GM12873 (cell line): ENCODE results near the gene IQGAP1.

Source experiments
- TF ChIP-seq, protein P1 (sequence below): IDR thresholded peaks from 2 replicates; pipeline ENCODE4 v1.5.1; 2012; ENCODE audit warnings: low read depth, mild to moderate bottlenecking, moderate library complexity, low read length, control low read depth; ENCODE audit not compliant: insufficient read depth; ENCODE audit errors: missing control alignments

IQGAP1 gene

DNA sequence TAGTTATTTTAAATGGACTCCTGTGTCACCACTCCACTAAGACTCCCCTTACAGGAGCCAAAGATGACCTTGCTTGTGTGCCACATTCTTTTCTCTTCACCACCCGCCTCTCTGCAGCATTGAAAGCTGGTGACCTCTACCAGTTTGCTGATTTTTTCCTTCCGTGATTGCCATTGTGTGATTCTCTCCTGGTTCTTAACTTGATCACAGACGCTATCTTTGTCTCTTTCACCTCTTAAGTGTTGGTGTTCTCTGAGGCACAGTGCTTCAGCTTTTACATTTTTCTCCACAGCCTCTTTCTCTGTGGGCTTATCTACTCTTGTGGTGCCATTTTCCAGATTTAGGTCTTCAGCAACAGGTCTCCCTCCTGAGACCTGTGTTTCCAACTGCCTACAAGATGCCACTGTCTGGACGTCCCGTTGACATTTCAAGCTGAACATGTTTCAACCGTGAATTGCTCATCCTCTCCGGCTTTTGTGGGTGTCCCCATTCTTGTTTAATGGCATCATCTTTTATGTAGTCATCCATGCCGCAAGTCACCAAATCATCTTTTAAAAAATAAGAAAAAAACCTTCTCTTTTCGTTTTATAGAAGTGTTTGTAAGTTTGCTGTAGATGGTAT, 26.5 kb downstream of the IQGAP1 start:
- TF ChIP-seq, protein P1, sequence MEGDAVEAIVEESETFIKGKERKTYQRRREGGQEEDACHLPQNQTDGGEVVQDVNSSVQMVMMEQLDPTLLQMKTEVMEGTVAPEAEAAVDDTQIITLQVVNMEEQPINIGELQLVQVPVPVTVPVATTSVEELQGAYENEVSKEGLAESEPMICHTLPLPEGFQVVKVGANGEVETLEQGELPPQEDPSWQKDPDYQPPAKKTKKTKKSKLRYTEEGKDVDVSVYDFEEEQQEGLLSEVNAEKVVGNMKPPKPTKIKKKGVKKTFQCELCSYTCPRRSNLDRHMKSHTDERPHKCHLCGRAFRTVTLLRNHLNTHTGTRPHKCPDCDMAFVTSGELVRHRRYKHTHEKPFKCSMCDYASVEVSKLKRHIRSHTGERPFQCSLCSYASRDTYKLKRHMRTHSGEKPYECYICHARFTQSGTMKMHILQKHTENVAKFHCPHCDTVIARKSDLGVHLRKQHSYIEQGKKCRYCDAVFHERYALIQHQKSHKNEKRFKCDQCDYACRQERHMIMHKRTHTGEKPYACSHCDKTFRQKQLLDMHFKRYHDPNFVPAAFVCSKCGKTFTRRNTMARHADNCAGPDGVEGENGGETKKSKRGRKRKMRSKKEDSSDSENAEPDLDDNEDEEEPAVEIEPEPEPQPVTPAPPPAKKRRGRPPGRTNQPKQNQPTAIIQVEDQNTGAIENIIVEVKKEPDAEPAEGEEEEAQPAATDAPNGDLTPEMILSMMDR, result no peak

DNA sequence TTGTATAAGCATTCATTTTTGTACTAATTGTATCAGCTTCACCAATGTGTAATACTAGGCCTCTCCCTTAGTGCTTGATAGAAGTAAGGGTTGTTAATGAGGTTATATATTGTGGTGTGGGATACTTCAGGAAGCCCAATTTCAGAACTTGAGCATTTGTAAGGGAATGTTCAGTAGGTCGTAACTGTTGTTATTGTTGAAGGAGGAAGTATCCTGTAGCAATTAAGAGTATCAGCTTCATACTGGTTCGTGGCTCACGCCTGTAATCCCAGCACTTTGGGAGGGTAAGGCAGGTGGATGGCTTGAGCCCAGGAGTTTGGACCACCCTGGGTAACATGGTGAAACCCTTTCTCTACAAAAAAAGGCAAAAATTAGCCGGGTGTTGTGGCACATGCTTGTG, 30.6 kb downstream of the IQGAP1 start:
- TF ChIP-seq, protein P1, result no peak

DNA sequence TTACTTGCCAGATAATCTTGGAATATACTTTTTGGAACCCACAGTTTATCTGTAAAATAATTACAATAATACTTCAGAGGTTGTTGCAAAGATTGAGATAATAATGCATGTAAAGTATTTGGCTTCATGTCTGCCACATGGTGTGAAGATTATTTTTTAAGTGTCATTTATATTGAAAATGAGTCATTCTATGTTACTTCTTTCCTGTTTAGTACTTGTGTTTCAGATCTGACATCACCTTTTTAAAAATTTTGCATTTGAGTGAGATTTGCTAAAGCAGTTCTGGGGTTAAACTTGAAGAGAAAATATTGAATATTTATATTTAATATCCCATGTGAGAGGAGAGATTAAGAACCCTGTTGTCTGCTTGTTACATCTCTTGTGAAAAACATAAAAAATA, 31.2 kb downstream of the IQGAP1 start:
- TF ChIP-seq, protein P1, result no peak

DNA sequence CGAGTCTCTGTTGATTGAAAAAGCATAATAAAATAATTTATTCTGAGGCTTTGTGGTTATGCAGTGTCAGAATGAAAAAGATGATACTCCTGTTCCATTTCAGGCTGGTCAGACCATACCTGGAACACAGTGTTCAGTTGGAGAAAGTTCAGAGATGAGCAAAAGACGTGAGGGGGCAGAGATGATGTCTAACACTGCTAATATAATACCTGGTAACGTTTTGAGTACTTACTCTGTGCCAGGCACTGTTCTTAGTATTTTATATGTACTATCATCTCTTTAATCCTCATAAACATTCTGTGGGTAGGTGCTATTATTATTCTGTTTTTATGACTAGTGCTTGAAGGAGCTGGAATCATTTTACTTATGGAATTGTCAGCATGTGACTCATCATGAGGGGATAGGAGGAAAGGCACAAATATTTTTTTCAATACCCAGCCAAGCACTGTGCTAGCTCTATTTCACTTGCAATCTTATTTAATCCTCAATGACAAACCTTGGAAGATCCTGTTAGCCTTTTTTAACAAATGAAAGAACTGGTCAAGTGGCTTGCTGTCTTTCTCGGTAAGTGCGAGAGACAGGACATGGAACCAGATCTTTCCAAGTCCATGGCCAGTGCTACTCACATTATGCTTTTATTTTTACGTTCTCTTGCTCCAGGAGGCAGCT, 31.8 kb downstream of the IQGAP1 start:
- TF ChIP-seq, protein P1, result no peak

DNA sequence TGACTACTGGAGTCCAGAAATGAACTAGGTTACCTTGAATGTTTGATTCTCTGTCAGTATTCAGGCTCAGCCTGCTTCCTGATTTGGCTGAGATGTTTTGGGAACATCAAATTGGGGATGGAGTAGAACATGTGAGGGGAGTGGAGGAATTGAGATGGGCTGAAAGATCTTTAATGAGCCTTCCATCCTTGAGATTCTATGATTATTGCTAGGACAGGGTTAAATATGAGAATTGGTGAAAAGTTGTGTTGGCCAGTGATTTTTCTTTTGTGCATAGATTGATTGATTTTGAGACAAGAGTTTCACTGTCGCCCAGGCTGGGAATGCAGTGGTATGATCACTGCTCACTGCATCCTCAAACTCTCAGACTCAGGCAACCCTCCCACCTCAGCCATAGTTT, 32.4 kb downstream of the IQGAP1 start:
- TF ChIP-seq, protein P1, result no peak

DNA sequence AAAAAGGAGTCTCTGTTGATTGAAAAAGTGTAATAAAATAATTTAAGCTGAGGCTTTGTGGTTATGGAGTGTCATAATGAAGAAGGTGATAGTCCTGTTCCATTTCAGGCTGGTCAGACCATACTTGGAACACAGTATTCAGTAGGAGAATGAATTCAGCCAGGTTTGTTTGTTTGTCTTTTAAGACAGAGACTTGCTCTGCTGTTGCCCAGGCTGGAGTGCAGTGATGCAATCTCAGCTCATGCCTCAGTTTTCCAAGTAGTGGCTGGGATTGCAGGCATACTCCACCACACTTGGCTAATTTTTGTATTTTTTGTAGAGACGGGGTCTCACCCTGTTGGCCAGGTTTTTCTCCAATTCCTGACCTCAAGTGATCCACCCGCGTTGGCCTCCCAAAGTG, 33.5 kb downstream of the IQGAP1 start:
- TF ChIP-seq, protein P1, result no peak

DNA sequence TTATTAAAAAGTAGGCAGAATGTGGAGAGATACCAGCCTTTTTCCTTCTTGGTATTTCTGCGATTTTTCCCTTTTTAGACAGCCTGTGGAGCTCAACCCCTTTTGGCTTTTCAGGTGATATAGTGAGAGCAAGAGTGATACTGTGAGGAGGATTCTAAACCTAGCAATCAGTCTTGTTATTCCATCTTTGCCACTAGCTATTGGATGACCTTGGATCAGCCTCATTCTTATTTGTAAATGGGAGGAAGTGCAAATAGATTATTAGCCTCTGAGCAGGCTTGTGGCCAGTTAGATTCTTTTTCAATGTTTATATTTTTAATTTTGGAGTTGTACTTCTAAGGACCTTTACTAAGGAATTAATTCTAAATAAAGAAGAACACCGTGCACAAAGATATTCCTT, 34.0 kb downstream of the IQGAP1 start:
- TF ChIP-seq, protein P1, result no peak
